Activated B cell treated with CpG ODN at 0.5 μM for 24 hours (primary cell): ENCODE measurements around the gene DUSP22. TPM values are rescaled to one million over a fixed set of nuclear protein-coding genes. Genes with fewer than 3 reads are reported as not detected.

Experiments used
- ATAC-seq: fragments of 200-7000 bp; cut with Tn5 transposase; one replicate; pipeline ENCODE4 v1.10.0; 2021; ENCODE audit warnings: low read depth, mild to moderate bottlenecking, moderate library complexity
- CTCF ChIA-PET: fragments of 350-600 bp; sonication (Branson Sonifier 250); formaldehyde crosslinking; loops from one replicate; lab custom pipeline; 2021; ENCODE audit warnings: antibody characterized with exemption; lab: Charles Lee
- POLR2A ChIA-PET: fragments of 350-600 bp; sonication (Branson Sonifier 250); formaldehyde crosslinking; loops from one replicate; lab custom pipeline; 2021; ENCODE audit warnings: antibody characterized with exemption; lab: Charles Lee
- DNase-seq: peaks from one replicate; pipeline ENCODE4 v3.0.0; 2022
- H3K27ac Mint-ChIP-seq: one replicate; pipeline ENCODE4 v1.8.0; 2020; ENCODE audit warnings: mixed read lengths
- H3K27me3 Mint-ChIP-seq: one replicate; pipeline ENCODE4 v1.8.0; 2021; ENCODE audit warnings: mixed read lengths
- H3K36me3 Mint-ChIP-seq: one replicate; pipeline ENCODE4 v1.8.0; 2021; ENCODE audit warnings: low read depth, mixed read lengths
- H3K4me1 Mint-ChIP-seq: one replicate; pipeline ENCODE4 v1.8.0; 2021; ENCODE audit warnings: mixed read lengths
- H3K4me3 Mint-ChIP-seq: one replicate; pipeline ENCODE4 v1.8.0; 2020; ENCODE audit warnings: mild to moderate bottlenecking, mixed read lengths
- H3K9me3 Mint-ChIP-seq: one replicate; pipeline ENCODE4 v1.8.0; 2020; ENCODE audit warnings: mixed read lengths
- intact Hi-C: fragments of 100-400 bp; cut with micrococcal nuclease; formaldehyde crosslinking; loops from one replicate; pipeline ENCODE4 v1.15.1; 2024
- total RNA-seq: library from RNA; stranded (reverse); gene quantifications from 2 replicates; pipeline ENCODE4 v1.2.3, GENCODE V29; 2022
- TF ChIP-seq, protein P1 (sequence below): fragments of 200-600 bp; IDR thresholded peaks from one replicate; pipeline ENCODE4 v1.8.0; 2022; ENCODE audit warnings: antibody characterized with exemption, mild to moderate bottlenecking

DUSP22 gene
- total RNA-seq, 1 donor from 2014 or later, result 153 TPM

- ATAC-seq, result peak; percentile 47
Observed at GRCh38 chr6:286681-287488, 5.4 kb upstream of the DUSP22 start.

GRCh38 chr6:287489-287860 is 4.8 kb upstream of the DUSP22 start:
- Mint-ChIP-seq H3K9me3 (no peaks in the 10 kb centered on the region), H3K27me3 (no peaks in the 10 kb centered on the region), H3K36me3 (peaks cover 11% of the 10 kb centered on the region), H3K4me1 (peaks cover 65% of the 10 kb centered on the region), H3K4me3 (peak overlapping the region; percentile 76), H3K27ac (peak overlapping the region; percentile 93)
- ChIA-PET POLR2A (interaction anchor here (0.5 to 3.0 kb wide), 22 partner anchors 9 to 128 kb away, joined by 3 to 37 read pairs (median 8); partner anchors contain the start of gene IRF4), CTCF (interaction anchor here (1.1 to 3.0 kb wide), 5 partner anchors 38 to 104 kb away, joined by 3 to 10 read pairs (median 7); partner anchors contain the start of gene IRF4)
- DNase-seq, result no peak
- ATAC-seq, result no peak
- intact Hi-C loops, result loop anchor here (1.0 kb wide), 2 partner anchors 16 to 69 kb away; no protein-coding TSS in a partner anchor
- TF ChIP-seq, protein P1, sequence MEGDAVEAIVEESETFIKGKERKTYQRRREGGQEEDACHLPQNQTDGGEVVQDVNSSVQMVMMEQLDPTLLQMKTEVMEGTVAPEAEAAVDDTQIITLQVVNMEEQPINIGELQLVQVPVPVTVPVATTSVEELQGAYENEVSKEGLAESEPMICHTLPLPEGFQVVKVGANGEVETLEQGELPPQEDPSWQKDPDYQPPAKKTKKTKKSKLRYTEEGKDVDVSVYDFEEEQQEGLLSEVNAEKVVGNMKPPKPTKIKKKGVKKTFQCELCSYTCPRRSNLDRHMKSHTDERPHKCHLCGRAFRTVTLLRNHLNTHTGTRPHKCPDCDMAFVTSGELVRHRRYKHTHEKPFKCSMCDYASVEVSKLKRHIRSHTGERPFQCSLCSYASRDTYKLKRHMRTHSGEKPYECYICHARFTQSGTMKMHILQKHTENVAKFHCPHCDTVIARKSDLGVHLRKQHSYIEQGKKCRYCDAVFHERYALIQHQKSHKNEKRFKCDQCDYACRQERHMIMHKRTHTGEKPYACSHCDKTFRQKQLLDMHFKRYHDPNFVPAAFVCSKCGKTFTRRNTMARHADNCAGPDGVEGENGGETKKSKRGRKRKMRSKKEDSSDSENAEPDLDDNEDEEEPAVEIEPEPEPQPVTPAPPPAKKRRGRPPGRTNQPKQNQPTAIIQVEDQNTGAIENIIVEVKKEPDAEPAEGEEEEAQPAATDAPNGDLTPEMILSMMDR, result no peak

More at GRCh38 chr6:286681-287488, 5.4 kb upstream of the DUSP22 start:
- Mint-ChIP-seq H3K27ac (peak overlapping the region; percentile 93), H3K36me3 (peaks cover 16% of the 10 kb centered on the region), H3K9me3 (no peaks in the 10 kb centered on the region), H3K27me3 (no peaks in the 10 kb centered on the region), H3K4me3 (peak overlapping the region; percentile 76), H3K4me1 (peaks cover 65% of the 10 kb centered on the region)
- peak; percentile 54 for DNase-seq
- ChIA-PET CTCF (interaction anchor here (1.0 to 3.0 kb wide), 6 partner anchors 37 to 105 kb away, joined by 3 to 10 read pairs (median 6); partner anchors contain the start of gene IRF4), POLR2A (interaction anchor here (0.5 to 3.0 kb wide), 29 partner anchors 10 to 129 kb away, joined by 3 to 37 read pairs (median 5); partner anchors contain the start of gene IRF4)
- intact Hi-C loops, result loop anchor here (1.0 kb wide), 3 partner anchors 16 to 69 kb away; no protein-coding TSS in a partner anchor
- TF ChIP-seq, protein P1, result no peak

DNA sequence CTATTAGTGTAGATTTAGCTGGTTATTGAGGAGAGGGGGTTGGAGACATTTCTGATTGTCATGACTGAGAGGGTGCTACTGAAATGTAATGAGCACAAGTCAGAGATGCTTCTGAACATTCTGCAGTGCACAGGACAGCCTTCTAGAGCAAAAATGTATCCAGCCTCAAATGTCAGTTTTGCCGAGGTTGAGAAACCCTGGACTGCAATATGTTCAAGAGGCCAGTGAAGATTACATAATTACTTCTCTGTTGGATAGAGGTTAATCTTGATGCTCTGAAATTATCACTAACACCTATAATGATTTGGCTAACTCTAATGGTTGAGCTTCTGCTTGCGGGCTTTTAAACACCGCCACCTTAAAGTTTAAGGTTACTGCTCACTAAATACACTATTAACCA is 3.4 kb upstream of the DUSP22 start:
- ChIA-PET POLR2A (interaction anchor here (0.6 to 6.5 kb wide), 9 partner anchors 31 to 106 kb away, joined by 3 to 82 read pairs (median 4); partner anchors contain the start of gene IRF4), CTCF (interaction anchor here (2.7 kb wide), 1 partner anchor 61 kb away, joined by 8 read pairs; no protein-coding TSS in a partner anchor)
- Mint-ChIP-seq H3K27ac (peak overlapping the region; percentile 93), H3K27me3 (no peaks in the 10 kb centered on the region), H3K4me3 (peak overlapping the region; percentile 1), H3K4me1 (peaks cover 75% of the 10 kb centered on the region), H3K36me3 (peaks cover 11% of the 10 kb centered on the region), H3K9me3 (no peaks in the 10 kb centered on the region)
- TF ChIP-seq, protein P1, result no peak
- ATAC-seq (no peak), DNase-seq (no peak)
- intact Hi-C loops, result no loop called here

DNA sequence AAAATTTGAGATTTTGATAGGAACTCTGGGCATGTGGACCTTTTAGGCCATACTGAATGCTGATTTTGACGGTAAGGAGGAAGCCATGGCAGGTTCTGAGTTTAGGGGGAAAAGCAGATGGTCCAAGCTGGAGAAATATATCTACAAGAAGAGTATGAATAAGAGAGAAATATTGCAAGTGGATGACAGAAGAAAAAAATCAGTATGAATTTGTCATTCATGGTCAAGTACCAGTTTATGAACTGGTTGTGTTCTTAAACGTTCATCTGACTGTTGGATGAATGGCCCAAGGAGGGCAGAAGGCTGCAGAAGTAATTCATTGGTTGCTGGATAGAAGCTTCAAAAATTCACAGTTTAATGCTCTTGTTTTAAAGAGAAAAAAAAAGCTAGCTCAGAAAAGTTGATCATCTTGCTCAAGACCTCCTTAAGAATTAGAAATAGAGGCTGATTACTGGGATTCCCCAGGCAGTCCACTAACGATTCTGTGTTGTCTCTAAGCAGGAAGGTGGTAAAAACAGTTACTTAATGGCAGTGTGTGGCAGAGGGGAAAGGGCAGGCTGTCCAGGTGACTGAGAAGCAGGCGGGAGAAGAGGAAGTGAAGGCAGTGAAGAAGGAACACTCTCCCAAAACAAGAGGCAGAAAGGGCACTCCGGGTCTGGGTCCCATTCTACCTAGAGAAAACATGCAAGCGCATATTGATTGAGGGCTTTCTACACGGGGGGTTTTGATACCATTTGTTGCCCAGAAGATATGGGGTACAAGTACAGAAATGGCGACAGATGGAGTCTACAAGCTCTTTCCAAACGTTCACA is 2.0 kb upstream of the DUSP22 start:
- Mint-ChIP-seq H3K36me3 (peaks cover 9% of the 10 kb centered on the region), H3K4me3 (peak overlapping the region; percentile 47), H3K27me3 (no peaks in the 10 kb centered on the region), H3K27ac (peak overlapping the region; percentile 88), H3K9me3 (no peaks in the 10 kb centered on the region), H3K4me1 (peaks cover 77% of the 10 kb centered on the region)
- intact Hi-C loops, result loop anchor here (2.0 to 5.0 kb wide), 3 partner anchors 33 to 420 kb away; no protein-coding TSS in a partner anchor
- ChIA-PET CTCF (interaction anchor here (1.0 to 2.7 kb wide), 2 partner anchors 63 to 100 kb away, joined by 3 to 8 read pairs; no protein-coding TSS in a partner anchor), POLR2A (interaction anchor here (0.5 to 6.5 kb wide), 13 partner anchors 17 to 182 kb away, joined by 3 to 152 read pairs (median 4); partner anchors contain the start of gene IRF4)
- DNase-seq, result no peak
- TF ChIP-seq, protein P1, result no peak
- ATAC-seq, result no peak
